NB4 (cell line): ENCODE results near the gene TBC1D14.

ENCODE experiments used
- DNase-seq: peaks from one replicate; pipeline ENCODE4 v3.0.0; 2010; ENCODE audit warnings: low read depth
- H3K4me3 ChIP-seq: one replicate; pipeline ENCODE4 v1.5.1; 2011; ENCODE audit warnings: mild to moderate bottlenecking, low read depth, low read length, moderate library complexity
- MYC ChIP-seq: IDR thresholded peaks from 2 replicates; pipeline ENCODE4 v1.6.1; 2011; ENCODE audit warnings: low read depth, low read length
- POLR2A ChIP-seq: IDR thresholded peaks from 2 replicates; pipeline ENCODE4 v1.6.1; 2011; ENCODE audit warnings: mild to moderate bottlenecking; ENCODE audit not compliant: insufficient read length; ENCODE audit errors: extremely low read depth
- TF ChIP-seq, protein P1 (sequence below): IDR thresholded peaks from 2 replicates; pipeline ENCODE4 v1.6.1; 2011; ENCODE audit warnings: low read depth, low read length
- TF ChIP-seq, protein P2 (sequence below): IDR thresholded peaks from one replicate; pipeline ENCODE4 v1.5.1; 2012; ENCODE audit warnings: low read depth, low read length

The TBC1D14 gene

DNA sequence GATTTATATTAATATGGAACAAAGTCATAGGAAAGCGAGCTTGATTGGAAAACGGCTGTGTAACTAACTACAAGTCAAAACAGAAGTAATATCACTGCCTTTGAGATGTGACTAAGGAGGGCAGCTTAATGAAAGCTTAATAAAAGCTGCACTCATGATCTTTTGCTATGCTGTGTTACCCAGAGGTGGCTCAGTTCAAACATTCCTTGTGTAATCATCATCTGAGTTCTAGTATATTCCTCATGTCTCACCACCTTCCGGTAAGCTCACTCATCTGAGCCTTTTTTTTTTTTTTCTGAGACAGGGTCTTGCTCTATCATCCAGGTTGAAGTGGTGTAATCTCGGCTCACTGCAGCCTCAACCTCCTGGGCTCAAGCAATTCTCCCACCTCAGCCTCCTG, 153.2 kb downstream of the TBC1D14 start:
- no peak for DNase-seq
- no peak overlapping the region for H3K4me3 ChIP-seq
- TF ChIP-seq, protein P1, sequence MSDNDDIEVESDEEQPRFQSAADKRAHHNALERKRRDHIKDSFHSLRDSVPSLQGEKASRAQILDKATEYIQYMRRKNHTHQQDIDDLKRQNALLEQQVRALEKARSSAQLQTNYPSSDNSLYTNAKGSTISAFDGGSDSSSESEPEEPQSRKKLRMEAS: no peak
- TF ChIP-seq MYC (no peak), POLR2A (no peak)
- TF ChIP-seq, protein P2, sequence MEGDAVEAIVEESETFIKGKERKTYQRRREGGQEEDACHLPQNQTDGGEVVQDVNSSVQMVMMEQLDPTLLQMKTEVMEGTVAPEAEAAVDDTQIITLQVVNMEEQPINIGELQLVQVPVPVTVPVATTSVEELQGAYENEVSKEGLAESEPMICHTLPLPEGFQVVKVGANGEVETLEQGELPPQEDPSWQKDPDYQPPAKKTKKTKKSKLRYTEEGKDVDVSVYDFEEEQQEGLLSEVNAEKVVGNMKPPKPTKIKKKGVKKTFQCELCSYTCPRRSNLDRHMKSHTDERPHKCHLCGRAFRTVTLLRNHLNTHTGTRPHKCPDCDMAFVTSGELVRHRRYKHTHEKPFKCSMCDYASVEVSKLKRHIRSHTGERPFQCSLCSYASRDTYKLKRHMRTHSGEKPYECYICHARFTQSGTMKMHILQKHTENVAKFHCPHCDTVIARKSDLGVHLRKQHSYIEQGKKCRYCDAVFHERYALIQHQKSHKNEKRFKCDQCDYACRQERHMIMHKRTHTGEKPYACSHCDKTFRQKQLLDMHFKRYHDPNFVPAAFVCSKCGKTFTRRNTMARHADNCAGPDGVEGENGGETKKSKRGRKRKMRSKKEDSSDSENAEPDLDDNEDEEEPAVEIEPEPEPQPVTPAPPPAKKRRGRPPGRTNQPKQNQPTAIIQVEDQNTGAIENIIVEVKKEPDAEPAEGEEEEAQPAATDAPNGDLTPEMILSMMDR: no peak

DNA sequence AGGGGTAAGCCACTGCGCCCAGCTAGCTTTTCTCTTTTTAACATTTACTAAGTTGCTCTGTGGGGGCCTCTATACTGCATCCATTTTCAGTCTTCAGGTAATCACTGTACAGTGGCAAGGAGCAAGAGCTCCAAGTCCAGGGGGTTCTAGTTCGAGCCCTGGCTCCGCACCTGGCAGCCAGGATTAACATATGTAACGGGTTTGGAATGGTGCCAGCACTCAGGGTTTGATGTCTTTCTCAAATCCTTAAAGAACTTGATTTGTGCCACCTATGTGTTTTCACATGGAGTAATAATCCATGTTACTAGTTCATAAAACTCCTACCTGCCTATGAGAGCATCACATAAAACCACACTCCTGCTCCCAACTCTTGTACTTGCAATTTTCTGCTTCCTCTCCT, 153.7 kb downstream of the TBC1D14 start:
- TF ChIP-seq, protein P1: no peak
- TF ChIP-seq MYC: no peak
- TF ChIP-seq, protein P2: no peak
- no peak for TF ChIP-seq POLR2A
- peak; percentile 2 for DNase-seq
- no peak overlapping the region for H3K4me3 ChIP-seq

DNA sequence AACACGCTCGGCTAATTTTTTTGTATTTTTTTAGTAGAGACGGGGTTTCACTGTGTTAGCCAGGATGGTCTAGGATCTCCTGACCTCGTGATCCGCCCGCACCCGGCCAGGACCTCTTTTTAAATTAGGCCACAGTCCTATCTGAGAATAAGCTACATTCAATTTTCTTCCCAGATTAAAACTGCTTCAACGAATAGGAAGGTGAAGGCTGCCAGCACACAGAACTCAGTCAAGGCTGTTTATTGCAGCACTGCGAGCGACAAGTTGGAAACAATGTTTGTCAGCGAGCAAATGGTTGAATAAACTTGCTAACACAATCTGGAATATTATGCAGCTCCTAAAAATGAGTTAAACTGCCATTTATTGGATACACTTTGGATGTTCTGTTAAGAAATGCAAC, 156.4 kb downstream of the TBC1D14 start:
- peak overlapping the region; percentile 79 for H3K4me3 ChIP-seq
- peak; percentile 9 for DNase-seq
- TF ChIP-seq, protein P1: no peak
- TF ChIP-seq POLR2A (no peak), MYC (no peak)
- TF ChIP-seq, protein P2: no peak

DNA sequence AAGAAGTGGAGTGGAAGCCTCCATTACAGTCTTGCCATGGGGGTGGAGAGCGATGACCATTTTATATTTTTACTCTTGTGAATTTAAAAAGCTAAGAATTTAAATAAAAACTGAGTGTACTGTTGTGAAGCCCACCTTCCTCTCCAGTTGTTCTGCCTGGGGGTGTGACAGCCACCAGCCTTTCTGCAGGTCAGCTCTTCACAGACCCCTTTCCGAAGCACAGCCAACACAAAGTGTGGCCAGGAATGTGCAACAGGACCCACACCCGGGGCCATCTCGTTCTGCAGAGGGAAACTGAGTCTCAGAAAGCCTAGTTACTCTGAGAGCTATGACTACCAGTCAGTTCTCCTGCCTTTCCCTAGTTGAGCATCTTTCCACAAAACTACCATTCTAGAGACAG, 156.9 kb downstream of the TBC1D14 start:
- TF ChIP-seq POLR2A (no peak), MYC (no peak)
- TF ChIP-seq, protein P2: no peak
- TF ChIP-seq, protein P1: no peak
- peak overlapping the region; percentile 79 for H3K4me3 ChIP-seq
- DNase-seq: peak; percentile 4

DNA sequence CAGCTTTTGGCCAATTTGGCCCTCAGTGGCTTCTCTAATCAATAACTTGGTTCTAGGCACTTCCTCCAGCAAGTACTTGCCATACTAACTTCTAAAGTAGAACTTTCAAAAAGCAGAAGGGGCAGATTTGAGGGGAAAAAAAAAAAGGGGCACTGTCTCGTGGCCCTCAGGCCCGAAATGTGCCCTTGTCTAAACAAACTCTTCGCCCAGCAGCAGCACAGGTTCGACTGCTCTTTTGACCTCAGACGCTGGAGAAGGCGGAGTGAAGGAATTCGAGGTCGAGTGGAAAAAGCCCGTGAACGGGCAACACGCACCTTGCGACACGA, 157.5 kb downstream of the TBC1D14 start:
- peak overlapping the region; percentile 79 for H3K4me3 ChIP-seq
- TF ChIP-seq, protein P2: no peak
- TF ChIP-seq MYC (no peak), POLR2A (no peak)
- TF ChIP-seq, protein P1: no peak
- DNase-seq: no peak

DNA sequence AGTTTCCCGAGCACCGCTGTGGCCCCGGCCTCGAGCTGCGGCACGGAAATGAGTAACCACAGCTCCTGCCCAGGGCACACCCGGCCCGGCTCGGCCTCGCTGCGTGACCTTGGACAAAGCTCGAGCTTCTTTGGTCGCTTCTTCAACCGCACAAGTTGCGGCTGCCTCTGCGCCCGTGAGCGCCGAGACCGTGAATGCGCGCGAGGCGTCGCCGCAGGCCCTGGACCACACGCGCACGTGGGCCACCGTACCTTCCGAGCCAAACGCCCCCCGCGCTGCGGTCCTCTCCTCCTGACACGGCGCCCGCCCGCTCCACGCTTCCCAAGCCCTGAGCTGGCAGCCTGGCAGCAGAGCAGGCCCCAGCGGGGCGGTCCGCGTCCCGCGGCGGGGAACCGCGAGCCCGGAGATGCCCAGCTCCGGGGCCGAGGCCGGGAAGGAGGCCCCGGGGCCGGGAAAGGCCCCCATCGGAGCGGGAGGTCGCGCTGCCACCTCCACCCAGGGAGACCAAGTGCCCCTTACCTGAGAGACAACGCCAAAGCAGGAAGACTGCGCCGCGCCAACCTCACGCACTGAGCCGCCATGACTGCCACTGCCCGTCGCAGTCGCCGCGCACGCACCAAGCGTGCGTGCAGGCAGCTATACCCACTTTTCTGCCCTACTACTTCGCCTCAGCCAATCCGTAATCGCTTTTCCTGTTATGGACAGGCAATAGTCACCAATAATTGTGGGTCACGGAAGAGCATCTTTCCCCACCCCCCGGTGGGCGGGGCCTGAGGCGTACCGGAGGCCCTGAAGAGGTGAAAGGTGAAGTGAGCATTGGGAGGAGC, 158.0 kb downstream of the TBC1D14 start, which contains the start of gene GRPEL1:
Gene GRPEL1, minus strand, starts transcription at position 613 of the 827 bp plus-strand sequence. Its CDS starts 32 bp downstream, at position 581.
- peak; percentile 100 for DNase-seq
- TF ChIP-seq MYC (peak; percentile 78; the same call in 1 of the 2 replicates), POLR2A (peak; percentile 96)
- TF ChIP-seq, protein P1: peak; percentile 84
- TF ChIP-seq, protein P2: no peak
- peak within 1 kb of the TSS; percentile 79 for H3K4me3 ChIP-seq
